Caki2 (cell line): ENCODE data around the gene YARS1. TPM values are rescaled to one million over a fixed set of nuclear protein-coding genes. Genes with fewer than 3 reads are reported as not detected.
"Not testable (repeated sequence)": the region's sequence is repeated elsewhere in the genome, so short reads cannot be mapped to it uniquely, and the experiment has no call there.

Experiments used
- DNase-seq: peaks from one replicate; pipeline ENCODE4 v3.0.0-alpha.2; 2015; ENCODE audit warnings: low read depth
- in situ Hi-C: cut with HindIII; loops from 2 replicates; pipeline ENCODE4 v1.10.0; 2016; ENCODE audit warnings: low sequenced_read_pairs, low pct_unique_long_range_greater_than_20kb, mixed read lengths
- total RNA-seq: library from RNA; depleted of rRNA; stranded (reverse); fragments of >200 nt; shearing (Covaris generic); gene quantifications from 2 replicates; pipeline ENCODE4 v1.2.3, GENCODE V29; 2014; ENCODE audit warnings: low replicate concordance

Gene YARS1
- total RNA-seq, 1 experiment from 2014 or later: 86.1 TPM

DNA sequence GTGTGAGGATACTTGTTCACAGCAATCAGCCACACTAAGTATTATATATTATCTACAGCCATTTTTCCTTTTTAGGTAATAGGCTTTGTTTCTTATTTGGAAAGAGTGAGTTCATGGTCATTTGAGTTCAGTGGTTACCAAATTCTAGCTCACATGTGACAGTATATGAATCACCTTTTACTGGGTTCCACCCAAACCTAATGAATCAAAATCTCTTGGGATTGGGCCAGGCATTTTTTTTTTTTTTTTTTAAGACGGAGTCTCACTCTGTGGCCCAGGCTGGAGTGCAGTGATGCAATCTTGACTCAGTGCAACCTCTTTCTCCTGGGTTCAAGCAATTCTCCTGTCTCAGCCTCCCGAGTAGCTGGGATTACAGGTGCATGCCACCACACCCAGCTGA is 27.8 kb downstream of the YARS1 start:
- in situ Hi-C loops: not testable (repeated sequence)
- peak; percentile 58 for DNase-seq

DNA sequence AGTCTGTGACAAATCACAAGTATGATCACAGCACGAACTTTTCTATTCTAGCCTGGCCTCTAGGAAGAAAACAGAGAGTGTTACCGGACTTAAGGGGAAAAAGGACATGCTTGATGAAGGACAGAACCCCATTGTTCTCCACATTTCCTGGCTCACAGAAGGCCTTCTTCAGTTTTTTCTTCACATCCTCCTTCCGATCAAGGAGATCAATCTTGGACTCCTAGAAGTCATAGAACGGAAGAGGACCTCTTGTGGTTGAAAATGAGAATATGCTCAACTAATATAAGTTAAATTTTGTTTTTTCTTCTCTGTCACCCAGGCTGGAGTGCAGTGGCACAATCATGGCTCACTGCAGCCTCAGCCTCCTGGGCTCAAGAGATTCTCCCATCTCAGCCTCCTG is 30.3 kb downstream of the YARS1 start:
- in situ Hi-C loops: no loop called here
- no peak for DNase-seq

DNA sequence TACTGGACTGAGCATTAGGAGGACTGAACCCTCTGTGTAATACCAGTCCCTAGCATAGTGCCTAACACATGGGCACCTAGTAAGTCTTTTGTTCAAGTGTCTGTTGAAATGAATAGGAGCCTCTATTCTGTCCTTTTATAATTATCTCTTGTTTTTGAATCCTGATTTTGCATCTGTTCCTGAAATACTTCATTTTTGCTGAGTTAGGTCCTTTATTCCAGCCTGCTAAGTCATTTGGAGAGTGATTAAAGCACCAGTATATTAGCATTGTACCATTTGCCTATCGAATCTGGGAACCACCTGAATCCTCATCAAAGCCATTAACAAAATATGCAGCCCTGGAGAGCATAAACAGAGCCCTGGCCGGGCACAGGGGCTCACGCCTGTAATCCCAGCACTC is 32.3 kb downstream of the YARS1 start:
- DNase-seq: no peak
- in situ Hi-C loops: loop anchor here (5.0 kb wide), 1 partner anchor 73 kb away; no protein-coding TSS in a partner anchor

DNA sequence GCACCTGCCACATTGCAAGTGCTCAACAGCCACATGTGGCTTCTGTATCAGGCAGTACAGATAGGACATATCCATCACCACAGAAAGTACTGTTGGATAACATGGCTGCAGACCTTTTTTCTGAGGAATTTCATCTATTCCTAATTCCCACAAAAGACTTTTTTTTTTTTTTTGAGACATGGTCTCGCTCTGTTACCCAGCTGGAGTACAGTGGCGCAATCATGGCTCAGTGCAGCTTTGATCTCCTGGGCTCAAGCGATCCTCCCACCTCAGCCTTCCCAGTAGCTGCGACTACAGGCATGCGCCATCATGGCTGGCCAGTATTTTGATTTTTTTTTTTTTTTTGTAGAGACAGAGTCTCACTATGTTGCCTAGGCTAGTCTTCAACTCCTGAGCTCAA is 33.3 kb downstream of the YARS1 start:
- no peak for DNase-seq
- in situ Hi-C loops: loop anchor here (5.0 kb wide), 1 partner anchor 72 kb away; no protein-coding TSS in a partner anchor

DNA sequence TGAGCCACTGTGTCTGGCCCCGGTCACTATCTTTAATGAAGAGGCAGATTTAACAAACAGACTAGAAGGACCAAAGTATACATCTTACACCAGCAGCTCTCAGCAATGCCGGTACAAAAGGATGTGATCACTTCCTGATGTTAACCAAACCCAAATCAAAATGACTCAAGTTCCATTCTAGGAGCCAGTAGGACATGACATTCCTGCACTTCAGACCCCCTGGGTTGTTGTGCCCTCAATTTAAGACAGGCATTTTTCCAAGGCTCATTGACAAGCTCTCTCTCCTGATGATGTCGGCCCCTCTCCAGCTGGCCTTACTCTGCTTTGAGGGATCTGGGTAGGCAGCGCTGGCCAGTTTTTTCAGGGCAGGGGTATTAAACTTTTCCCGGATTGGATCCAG is 35.1 kb downstream of the YARS1 start:
- in situ Hi-C loops: loop anchor here (5.0 kb wide), 1 partner anchor 70 kb away; no protein-coding TSS in a partner anchor
- DNase-seq: no peak

DNA sequence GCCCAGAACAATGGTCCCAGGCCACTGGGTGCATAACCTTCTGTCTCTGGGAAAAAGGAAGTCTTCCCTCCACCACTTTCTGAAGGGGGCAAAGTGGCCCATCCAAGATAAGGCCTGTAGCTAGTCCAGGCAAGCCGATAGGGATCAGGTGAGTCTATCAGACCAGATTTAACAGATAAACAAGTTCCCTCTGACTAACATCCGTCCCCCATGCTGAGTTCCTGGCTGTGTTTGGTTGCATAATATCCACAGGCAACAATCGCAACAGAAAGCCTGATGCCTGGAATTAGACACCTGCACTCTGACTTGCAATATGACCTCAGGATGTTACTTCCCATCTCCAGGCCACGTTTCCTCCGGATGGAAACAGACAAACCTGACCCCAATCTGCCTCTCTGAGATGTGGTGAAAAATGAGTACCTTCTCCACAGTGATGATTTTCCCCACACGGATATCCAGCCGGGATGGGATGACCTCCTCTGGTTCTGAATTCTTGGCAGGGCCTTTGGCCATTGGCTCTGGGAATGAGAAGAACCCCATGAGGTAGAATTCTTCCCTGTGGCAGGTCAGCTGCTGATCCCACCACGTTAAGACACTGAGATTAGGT is 36.4 kb downstream of the YARS1 start:
- DNase-seq: no peak
- in situ Hi-C loops: loop anchor here (5.0 kb wide), 1 partner anchor 68 kb away; no protein-coding TSS in a partner anchor

DNA sequence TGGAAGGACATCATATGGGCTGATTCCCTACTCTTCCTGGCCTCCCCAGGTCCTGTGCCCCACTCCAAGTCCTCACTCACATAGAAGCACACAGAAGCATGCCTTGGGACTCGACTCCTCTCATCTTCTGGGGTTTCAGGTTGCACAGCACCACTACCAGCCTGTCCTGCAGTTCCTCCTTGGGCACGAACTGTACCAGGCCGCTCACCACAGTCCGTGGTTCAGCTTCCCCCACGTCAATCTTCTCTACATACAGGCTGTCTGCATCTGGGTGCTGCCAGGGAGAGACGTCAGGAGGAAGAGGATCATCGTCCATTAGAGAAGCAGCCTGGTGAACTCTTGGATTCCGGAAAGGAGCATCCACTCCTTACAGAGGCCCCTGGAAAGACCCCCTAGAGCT is 37.2 kb downstream of the YARS1 start:
- DNase-seq: no peak
- in situ Hi-C loops: loop anchor here (5.0 kb wide), 1 partner anchor 68 kb away; no protein-coding TSS in a partner anchor

DNA sequence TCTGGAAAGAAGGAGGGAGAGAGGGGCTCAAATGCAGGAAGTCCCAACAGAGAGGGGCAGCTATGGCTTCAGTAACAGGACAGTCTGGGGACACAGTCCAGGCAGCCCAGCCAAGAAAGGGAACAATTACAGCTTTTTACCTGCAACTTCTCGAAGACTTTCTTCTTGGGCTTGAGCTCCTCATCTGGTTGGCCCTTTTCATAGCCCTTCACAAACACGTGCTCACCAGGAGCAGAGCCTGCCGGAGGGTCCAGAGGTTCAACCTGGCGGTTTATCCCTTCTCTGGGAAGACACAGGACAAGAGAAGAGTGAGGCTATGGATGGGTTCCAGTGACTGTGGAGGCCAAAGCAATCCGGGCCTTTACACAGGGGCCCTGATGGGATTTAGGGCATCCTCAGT is 37.9 kb downstream of the YARS1 start:
- DNase-seq: no peak
- in situ Hi-C loops: no loop called here

DNA sequence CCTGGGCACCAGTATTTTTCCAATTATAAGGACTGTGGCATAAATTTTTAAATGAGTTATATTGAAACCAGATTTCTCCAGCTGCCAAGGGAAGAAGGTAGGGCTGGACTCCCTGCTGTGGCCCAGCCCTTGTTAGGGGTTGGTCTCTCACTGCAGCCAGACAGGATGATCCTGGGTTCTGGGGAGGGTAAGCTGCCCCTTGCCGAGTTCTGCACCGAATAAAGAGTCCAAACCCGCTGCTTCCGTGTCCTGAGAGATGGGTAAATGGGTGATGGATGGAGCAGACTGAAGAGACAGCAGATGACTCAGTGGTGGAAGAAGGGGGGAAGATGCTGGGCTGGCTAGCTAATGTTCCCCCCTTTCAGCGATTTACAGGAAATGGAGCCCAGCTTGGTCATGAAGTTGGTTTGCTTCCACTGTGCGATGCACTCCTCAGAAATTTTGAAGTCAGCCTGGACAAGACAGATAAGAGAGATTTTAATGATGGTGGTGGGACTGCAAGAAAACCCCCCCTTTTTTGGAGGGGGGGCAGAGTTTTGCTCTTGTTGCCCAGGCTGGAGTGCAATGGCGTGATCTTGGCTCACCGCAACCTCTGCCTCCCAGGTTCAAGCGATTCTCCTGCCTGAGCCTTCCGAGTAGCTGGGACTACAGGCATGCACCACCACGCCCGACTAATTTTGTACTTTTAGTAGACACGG is 41.4 kb downstream of the YARS1 start:
- in situ Hi-C loops: no loop called here
- DNase-seq: no peak

DNA sequence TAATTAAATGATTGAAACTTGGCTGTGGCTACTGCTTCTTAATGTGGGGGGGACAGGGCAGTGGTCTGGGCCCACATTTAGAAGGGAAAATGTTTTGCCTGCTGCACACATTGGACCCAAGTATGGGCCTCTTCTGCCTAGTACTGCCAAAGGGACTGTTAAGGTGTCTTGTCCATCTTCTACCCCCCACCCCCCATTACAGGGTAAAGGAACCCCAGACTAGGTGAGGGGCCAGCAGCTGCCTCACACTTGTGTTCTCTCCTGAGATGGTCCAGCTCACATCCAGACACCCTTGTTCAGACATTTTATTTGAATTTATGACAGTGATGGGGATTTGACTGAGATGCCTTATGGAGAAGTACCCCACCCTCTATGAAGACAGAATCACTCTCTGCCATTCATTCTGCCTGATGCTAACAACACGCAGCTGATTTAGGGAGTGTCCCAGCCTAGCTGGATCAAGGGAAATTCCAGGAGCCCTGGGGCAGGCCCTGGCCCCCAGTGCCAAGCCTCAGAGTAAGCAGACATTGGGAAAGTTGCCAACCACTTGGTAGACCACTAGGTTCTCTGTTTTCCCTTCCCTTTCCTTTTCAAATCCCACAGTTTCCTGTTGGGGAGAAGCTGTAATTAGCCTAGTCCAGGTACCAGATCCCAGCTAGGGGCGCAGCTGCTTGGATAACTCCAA is 42.1 kb downstream of the YARS1 start:
- in situ Hi-C loops: no loop called here
- DNase-seq: peak; percentile 54

DNA sequence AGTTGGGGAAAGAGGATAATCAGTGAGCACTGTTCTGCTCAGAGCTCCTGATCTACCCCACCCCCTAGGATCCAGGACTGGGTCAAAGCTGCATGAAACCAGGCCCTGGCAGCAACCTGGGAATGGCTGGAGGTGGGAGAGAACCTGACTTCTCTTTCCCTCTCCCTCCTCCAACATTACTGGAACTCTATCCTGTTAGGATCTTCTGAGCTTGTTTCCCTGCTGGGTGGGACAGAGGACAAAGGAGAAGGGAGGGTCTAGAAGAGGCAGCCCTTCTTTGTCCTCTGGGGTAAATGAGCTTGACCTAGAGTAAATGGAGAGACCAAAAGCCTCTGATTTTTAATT is 42.7 kb downstream of the YARS1 start:
- in situ Hi-C loops: no loop called here

DNA sequence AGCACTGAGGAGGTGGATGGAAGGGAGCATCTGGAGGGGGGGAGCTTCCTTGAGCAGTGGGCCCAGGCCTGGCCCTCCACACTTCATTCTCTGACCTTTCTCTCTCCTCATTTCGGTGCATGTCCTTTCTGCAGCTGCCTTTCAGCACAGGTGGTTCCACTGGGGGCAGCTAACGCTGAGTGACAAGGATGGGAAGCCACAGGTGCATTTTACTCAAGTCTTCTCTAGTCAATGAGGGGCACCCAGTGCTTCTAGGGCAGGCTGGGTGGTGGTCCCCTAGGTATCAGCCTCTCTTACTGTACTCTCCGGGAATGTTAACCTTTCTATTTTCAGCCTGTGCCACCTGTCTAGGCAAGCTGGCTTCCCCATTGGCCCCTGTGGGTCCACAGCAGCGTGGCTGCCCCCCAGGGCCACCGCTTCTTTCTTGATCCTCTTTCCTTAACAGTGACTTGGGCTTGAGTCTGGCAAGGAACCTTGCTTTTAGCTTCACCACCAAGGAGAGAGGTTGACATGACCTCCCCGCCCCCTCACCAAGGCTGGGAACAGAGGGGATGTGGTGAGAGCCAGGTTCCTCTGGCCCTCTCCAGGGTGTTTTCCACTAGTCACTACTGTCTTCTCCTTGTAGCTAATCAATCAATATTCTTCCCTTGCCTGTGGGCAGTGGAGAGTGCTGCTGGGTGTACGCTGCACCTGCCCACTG is 43.2 kb downstream of the YARS1 start:
- in situ Hi-C loops: no loop called here

More for the DNA sequence above, 42.7 kb downstream of the YARS1 start:
- no peak for DNase-seq

DNA sequence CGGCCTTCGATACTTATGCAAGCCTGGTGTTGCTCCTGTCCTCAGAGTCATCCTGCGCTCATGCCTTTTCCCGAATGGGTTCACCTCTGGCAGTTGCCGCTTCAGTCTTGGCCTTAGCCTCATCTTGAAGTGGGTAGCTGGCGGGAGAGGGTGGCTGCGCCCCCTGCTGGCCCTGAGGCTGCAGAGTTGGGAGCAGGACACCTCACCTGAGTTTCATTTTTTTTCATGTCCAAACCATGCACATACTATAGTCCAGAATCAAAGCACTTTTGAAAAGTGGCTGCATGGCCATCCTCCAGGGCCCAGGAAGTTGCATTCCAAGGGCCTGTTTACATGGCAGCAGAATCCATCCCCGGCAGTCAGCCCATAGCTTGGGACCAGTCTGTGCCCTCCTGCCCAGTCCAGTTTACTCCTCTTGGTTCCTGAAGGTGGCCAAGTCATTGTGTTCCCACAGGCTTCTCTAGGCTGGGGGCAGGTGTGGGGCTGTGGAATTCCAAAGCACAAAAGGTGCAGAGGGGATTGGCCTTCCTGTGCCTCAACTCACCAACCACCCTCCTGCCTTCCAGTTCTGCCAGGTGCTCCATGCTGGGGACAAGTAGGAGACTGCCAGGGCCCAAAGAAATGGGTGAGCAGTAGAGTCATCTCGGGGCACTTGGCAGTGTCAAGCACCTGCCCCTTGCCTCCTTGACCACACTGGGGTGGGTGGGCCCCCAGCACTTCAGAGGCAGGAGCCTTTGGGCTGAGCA is 44.0 kb downstream of the YARS1 start:
- in situ Hi-C loops: no loop called here
- peak; percentile 66 for DNase-seq

More for the DNA sequence above, 43.2 kb downstream of the YARS1 start:
- DNase-seq: no peak

DNA sequence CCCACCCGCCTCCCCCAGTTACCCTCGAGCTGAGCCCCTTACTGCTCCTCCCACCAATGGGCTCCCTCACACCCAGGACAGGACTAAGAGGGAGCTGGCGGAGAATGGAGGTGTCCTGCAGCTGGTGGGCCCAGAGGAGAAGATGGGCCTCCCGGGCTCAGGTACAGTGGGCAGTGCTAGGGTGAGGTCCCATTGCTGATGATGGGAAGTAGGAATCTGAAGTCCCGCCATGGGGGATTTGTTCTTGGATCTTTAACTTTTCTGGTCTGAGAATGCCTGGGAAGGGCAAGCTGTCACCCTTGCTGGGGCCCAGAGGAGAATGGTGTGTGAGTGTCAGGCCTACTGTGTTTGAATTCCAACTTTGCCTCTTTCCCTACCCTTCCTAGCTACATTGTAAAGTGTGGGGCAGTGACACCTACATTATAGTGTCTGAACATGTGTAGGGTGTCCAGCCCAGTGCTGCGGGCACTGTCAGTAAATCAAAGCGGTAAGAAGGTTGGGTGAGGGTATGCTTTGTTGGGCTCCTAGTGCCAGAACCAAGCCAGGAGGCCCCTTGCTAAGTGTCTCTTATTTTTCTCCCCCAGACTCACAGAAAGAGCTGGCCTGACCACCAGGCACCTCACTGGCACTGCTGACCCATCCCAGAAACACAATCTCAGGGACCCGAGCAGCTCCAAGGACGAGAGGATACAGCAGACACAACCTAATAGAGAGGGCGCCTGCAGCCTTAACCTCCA is 44.7 kb downstream of the YARS1 start:
- no peak for DNase-seq
- in situ Hi-C loops: no loop called here

DNA sequence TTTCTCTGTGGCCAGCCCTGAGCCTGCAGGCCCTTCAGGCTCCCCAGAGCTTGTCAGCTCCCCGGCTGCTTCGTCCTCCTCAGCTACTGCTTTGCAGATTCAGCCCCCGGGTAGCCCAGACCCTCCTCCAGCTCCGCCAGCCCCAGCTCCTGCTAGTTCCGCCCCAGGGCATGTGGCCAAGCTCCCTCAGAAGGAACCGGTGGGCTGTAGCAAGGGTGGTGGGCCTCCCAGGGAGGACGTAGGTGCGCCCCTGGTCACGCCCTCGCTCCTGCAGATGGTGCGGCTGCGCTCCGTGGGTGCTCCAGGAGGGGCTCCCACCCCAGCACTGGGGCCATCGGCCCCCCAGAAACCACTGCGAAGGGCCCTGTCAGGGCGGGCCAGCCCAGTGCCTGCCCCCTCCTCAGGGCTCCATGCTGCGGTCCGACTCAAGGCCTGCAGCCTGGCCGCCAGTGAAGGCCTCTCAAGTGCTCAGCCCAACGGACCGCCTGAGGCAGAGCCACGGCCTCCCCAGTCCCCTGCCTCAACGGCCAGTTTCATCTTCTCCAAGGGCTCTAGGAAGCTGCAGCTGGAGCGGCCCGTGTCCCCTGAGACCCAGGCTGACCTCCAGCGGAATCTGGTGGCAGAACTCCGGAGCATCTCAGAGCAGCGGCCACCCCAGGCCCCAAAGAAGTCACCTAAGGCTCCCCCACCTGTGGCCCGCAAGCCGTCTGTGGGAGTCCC is 45.4 kb downstream of the YARS1 start:
- in situ Hi-C loops: no loop called here
- no peak for DNase-seq

DNA sequence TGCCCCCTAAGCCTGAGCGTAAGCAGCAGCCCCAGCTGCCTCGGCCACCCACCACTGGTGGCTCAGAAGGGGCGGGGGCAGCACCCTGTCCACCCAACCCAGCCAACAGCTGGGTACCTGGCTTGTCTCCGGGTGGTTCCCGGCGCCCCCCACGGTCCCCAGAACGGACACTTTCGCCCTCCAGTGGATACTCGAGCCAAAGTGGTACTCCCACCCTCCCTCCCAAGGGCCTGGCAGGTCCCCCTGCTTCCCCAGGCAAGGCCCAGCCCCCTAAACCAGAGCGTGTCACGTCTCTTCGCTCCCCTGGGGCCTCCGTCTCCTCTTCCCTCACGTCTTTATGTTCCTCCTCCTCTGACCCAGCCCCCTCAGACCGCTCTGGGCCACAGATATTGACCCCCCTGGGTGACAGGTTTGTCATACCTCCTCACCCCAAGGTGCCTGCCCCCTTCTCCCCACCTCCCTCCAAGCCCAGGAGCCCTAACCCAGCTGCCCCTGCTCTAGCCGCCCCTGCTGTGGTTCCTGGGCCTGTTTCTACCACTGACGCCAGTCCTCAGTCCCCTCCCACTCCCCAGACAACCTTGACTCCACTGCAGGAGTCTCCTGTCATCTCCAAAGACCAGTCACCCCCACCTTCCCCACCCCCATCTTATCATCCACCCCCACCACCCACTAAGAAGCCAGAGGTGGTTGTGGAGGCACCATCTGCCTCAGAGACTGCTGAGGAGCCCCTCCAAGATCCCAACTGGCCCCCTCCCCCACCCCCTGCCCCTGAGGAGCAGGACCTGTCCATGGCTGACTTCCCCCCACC is 46.2 kb downstream of the YARS1 start:
- no peak for DNase-seq
- in situ Hi-C loops: no loop called here
